Mucosa of stomach (tissue), 1 donor: ENCODE measurements around the gene FAM163B.

Experiments used
- H3K27me3 ChIP-seq: one replicate; pipeline ENCODE4 v1.7.0; 2013; ENCODE audit warnings: mild to moderate bottlenecking, low read length; ENCODE audit not compliant: control insufficient read depth, insufficient read depth
- H3K36me3 ChIP-seq: one replicate; pipeline ENCODE4 v1.7.0; 2013; ENCODE audit warnings: low read length; ENCODE audit not compliant: control insufficient read depth, insufficient read depth
- H3K4me1 ChIP-seq: one replicate; pipeline ENCODE4 v1.7.0; 2013; ENCODE audit warnings: mild to moderate bottlenecking, low read length; ENCODE audit not compliant: control insufficient read depth, insufficient read depth
- H3K4me3 ChIP-seq: one replicate; pipeline ENCODE4 v1.7.0; 2013; ENCODE audit warnings: low read length
- H3K9ac ChIP-seq: one replicate; pipeline ENCODE4 v1.7.0; 2013; ENCODE audit warnings: mild to moderate bottlenecking, low read length, moderate library complexity
- H3K9me3 ChIP-seq: one replicate; pipeline ENCODE4 v1.7.0; 2013; ENCODE audit warnings: mild to moderate bottlenecking, low read length, moderate library complexity; ENCODE audit not compliant: control insufficient read depth
- donor health status: Pancreatic carcinoma.

FAM163B gene

DNA sequence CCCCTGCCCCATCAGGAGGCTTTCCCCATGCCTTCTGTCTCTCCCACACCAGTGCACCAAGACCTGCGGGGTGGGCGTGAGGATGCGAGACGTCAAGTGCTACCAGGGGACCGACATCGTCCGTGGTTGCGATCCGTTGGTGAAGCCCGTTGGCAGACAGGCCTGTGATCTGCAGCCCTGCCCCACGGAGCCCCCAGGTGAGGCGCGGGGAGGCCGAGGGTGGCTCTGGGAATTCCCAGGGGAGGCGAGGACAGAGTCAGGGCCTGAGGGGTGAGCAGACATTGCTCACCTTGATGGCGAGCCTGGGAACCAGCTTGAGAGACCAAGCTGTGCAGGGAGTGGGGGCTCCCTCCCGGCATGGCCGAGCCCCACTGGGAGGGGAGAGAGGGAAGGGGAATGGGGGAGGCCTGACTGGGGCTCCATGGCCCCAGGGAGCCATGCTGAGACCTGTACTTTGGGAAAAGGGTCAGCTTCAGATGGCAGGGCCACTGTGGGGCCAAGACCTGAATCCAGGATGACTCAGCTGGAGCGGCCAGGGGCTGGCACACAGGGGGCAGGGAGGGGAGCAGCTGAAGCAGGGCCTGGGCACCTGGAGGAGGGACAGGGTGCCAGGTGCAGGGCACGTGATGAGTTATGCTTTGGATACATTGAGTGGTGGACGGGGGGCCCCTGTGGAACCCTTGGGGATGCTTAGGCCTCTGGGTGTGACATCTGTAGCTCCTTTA lies 35.2 kb downstream of the FAM163B start:
- no peaks in the 10 kb centered on the region for H3K4me1 ChIP-seq
- no peaks in the 10 kb centered on the region for H3K36me3 ChIP-seq
- H3K4me3 ChIP-seq: no peak overlapping the region
- no peak overlapping the region for H3K9ac ChIP-seq
- H3K27me3 ChIP-seq: no peaks in the 10 kb centered on the region
- H3K9me3 ChIP-seq: no peaks in the 10 kb centered on the region

GRCh38 chr9:133572821-133573361 lies 36.3 kb downstream of the FAM163B start:
- no peaks in the 10 kb centered on the region for H3K9me3 ChIP-seq
- no peak overlapping the region for H3K4me3 ChIP-seq
- H3K9ac ChIP-seq: no peak overlapping the region
- H3K4me1 ChIP-seq: no peaks in the 10 kb centered on the region
- H3K36me3 ChIP-seq: no peaks in the 10 kb centered on the region
- H3K27me3 ChIP-seq: no peaks in the 10 kb centered on the region

- no peak overlapping the region for H3K4me3 ChIP-seq
- no peaks in the 10 kb centered on the region for H3K9me3 ChIP-seq
These were observed 37.1 kb downstream of the FAM163B start for GRCh38 chr9:133571896-133572595.

DNA sequence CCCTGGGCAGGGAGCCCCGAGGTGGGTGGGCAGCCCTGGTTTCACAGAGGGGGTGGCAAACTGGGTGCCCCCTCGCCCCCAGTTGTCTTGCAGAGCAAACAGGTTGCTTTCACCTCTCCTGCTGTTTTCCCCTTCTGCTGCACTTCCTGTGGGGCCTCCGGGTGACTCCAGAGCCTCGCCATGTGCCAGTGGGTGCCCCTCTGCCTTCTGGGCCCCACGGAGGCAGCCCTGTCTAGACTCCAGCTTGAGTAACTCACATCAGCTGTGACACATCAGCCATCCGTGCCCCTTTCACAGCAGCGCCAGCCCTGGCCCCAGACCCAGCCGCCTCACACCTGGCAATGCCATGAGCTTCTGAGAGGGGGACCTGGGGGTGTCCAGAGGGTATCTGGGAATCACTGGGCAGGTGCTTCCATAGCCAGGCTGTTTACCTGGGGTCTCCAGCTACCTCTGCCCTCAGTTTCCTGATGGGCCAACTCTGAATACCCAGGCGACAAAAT lies 37.7 kb downstream of the FAM163B start:
- Histone ChIP-seq H3K27me3 (no peaks in the 10 kb centered on the region), H3K4me3 (no peak overlapping the region), H3K36me3 (no peaks in the 10 kb centered on the region), H3K4me1 (no peaks in the 10 kb centered on the region), H3K9me3 (no peaks in the 10 kb centered on the region), H3K9ac (no peak overlapping the region)

More at GRCh38 chr9:133571896-133572595, 37.1 kb downstream of the FAM163B start:
- H3K36me3 ChIP-seq: no peaks in the 10 kb centered on the region
- H3K27me3 ChIP-seq: no peaks in the 10 kb centered on the region
- no peak overlapping the region for H3K9ac ChIP-seq
- H3K4me1 ChIP-seq: no peaks in the 10 kb centered on the region

- H3K27me3 ChIP-seq: no peaks in the 10 kb centered on the region
- H3K36me3 ChIP-seq: no peaks in the 10 kb centered on the region
- no peak overlapping the region for H3K9ac ChIP-seq
- no peaks in the 10 kb centered on the region for H3K9me3 ChIP-seq
- H3K4me3 ChIP-seq: no peak overlapping the region
- no peaks in the 10 kb centered on the region for H3K4me1 ChIP-seq
These were observed 38.5 kb downstream of the FAM163B start for GRCh38 chr9:133570691-133571080.

DNA sequence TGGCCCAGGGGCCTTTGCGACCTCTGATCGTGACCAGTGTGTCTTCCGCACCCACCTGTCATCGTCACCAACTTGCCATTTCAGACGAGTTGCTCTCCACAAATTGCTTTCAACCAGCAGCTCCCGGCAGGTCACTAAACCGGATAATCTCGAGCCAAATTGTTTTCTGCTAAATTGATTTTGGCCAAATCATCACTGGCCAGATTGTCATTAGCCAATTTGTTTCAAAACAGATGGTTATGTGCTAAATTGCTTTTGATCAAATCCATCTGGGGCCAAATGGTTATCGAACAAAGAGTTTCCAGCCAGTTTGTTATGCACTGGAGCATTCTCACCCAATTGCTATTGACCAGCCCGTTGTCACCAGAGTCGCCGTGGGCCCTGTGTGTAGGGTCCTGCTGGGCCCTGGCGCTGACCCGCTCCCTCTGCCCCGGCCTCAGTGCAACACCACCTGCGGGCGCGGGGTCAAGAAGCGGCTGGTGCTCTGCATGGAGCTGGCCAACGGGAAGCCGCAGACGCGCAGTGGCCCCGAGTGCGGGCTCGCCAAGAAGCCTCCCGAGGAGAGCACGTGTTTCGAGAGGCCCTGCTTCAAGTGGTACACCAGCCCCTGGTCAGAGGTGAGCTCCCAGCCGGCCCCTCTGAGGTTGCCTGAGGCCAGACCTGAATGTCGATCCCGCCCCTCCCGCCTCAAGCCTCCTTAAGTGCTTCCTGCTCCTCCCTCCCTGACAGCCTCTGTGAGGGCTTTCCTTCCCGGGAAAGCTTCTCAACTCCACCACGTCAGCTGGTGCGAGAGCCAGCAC lies 39.1 kb downstream of the FAM163B start:
- no peak overlapping the region for H3K4me3 ChIP-seq
- no peaks in the 10 kb centered on the region for H3K27me3 ChIP-seq
- no peaks in the 10 kb centered on the region for H3K9me3 ChIP-seq
- H3K36me3 ChIP-seq: no peaks in the 10 kb centered on the region
- no peak overlapping the region for H3K9ac ChIP-seq
- no peaks in the 10 kb centered on the region for H3K4me1 ChIP-seq

GRCh38 chr9:133569121-133569785 lies 39.9 kb downstream of the FAM163B start:
- no peak overlapping the region for H3K9ac ChIP-seq

GRCh38 chr9:133568186-133568585 lies 41.0 kb downstream of the FAM163B start:
- Histone ChIP-seq H3K27me3 (no peaks in the 10 kb centered on the region), H3K9me3 (no peaks in the 10 kb centered on the region), H3K36me3 (no peaks in the 10 kb centered on the region), H3K9ac (no peak overlapping the region), H3K4me1 (peaks cover 4% of the 10 kb centered on the region), H3K4me3 (no peak overlapping the region)

More at GRCh38 chr9:133569121-133569785, 39.9 kb downstream of the FAM163B start:
- H3K4me3 ChIP-seq: no peak overlapping the region
- no peaks in the 10 kb centered on the region for H3K4me1 ChIP-seq
- no peaks in the 10 kb centered on the region for H3K9me3 ChIP-seq
- H3K36me3 ChIP-seq: no peaks in the 10 kb centered on the region
- H3K27me3 ChIP-seq: no peaks in the 10 kb centered on the region

- no peak overlapping the region for H3K4me3 ChIP-seq
- no peaks in the 10 kb centered on the region for H3K27me3 ChIP-seq
- peaks cover 9% of the 10 kb centered on the region for H3K4me1 ChIP-seq
- no peaks in the 10 kb centered on the region for H3K9me3 ChIP-seq
- no peaks in the 10 kb centered on the region for H3K36me3 ChIP-seq
- H3K9ac ChIP-seq: no peak overlapping the region
These were observed 42.4 kb downstream of the FAM163B start for GRCh38 chr9:133566817-133567216.

DNA sequence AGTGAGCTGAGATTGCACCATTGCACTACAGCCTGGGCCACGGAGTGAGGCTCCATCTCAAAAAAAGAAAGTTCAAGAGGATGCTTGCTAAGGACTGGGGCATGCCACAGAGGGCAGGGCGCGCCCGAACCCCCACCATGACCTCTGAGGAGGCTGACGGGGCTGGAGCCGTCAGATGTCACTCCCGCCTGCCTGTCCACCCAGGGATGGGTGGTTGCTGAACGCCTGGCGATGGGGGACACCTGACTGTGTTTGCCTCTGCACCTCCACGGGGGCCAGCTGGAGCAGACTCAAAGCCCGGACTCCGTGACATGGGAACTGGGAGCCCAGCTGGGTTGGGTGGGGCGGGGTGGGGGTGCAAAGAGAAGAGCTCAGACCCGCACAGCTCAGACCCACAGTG lies 42.8 kb downstream of the FAM163B start:
- H3K4me3 ChIP-seq: no peak overlapping the region
- H3K4me1 ChIP-seq: peaks cover 9% of the 10 kb centered on the region
- H3K9me3 ChIP-seq: no peaks in the 10 kb centered on the region
- no peak overlapping the region for H3K9ac ChIP-seq
- H3K27me3 ChIP-seq: no peaks in the 10 kb centered on the region
- no peaks in the 10 kb centered on the region for H3K36me3 ChIP-seq

DNA sequence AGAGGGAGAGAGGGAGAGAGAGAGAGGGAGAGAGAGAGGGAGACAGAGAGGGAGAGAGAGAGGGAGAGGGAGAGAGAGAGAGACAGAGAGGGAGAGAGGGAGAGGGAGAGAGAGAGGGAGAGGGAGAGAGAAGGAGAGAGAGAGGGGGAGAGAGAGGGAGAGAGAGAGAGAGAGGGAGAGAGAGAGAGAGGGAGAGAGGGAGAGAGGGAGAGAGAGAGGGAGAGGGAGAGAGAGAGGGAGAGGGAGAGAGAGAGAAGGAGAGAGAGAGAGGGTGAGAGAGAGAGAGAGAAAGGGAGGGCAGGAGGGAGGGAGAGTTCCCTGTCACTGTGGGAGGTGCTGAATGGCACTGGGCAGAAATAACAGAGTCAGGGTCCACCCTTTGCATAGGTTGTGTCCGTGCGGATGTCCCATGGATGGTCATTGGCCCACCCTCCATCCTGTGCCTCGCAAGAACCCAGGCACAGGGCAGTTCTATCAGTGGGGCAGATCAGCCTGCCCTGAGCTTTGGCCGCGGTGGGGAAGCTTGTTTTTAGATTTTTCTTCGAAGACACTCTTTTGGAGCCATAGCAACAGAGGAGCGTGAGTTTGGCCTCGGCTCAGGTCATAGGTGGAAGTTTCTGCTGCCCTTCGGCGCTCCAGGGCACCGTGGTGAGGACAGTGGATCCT lies 44.6 kb downstream of the FAM163B start:
- no peaks in the 10 kb centered on the region for H3K36me3 ChIP-seq
- H3K9me3 ChIP-seq: no peaks in the 10 kb centered on the region
- H3K4me3 ChIP-seq: no peak overlapping the region
- peaks cover 9% of the 10 kb centered on the region for H3K4me1 ChIP-seq
- H3K27me3 ChIP-seq: no peaks in the 10 kb centered on the region
- no peak overlapping the region for H3K9ac ChIP-seq
